Mucosa of stomach (tissue), 1 donor: Measurements from ENCODE around the gene TIAM2.
"Not testable (repeated sequence)": the region's sequence is repeated elsewhere in the genome, so short reads cannot be mapped to it uniquely, and the experiment has no call there.

Experiments used
- H3K27me3 ChIP-seq: one replicate; pipeline ENCODE4 v1.7.0; 2013; ENCODE audit warnings: mild to moderate bottlenecking, low read length; ENCODE audit not compliant: control insufficient read depth, insufficient read depth
- H3K36me3 ChIP-seq: one replicate; pipeline ENCODE4 v1.7.0; 2013; ENCODE audit warnings: low read length; ENCODE audit not compliant: control insufficient read depth, insufficient read depth
- H3K4me1 ChIP-seq: one replicate; pipeline ENCODE4 v1.7.0; 2013; ENCODE audit warnings: mild to moderate bottlenecking, low read length; ENCODE audit not compliant: control insufficient read depth, insufficient read depth
- H3K4me3 ChIP-seq: one replicate; pipeline ENCODE4 v1.7.0; 2013; ENCODE audit warnings: low read length
- H3K9ac ChIP-seq: one replicate; pipeline ENCODE4 v1.7.0; 2013; ENCODE audit warnings: mild to moderate bottlenecking, low read length, moderate library complexity
- H3K9me3 ChIP-seq: one replicate; pipeline ENCODE4 v1.7.0; 2013; ENCODE audit warnings: mild to moderate bottlenecking, low read length, moderate library complexity; ENCODE audit not compliant: control insufficient read depth
- donor health status: Pancreatic carcinoma.

The TIAM2 gene

GRCh38 chr6:155014137-155014536, 19.0 kb downstream of the TIAM2 start:
- Histone ChIP-seq H3K9ac (no peak overlapping the region), H3K4me3 (no peak overlapping the region), H3K36me3 (no peaks in the 10 kb centered on the region), H3K4me1 (peaks cover 16% of the 10 kb centered on the region), H3K9me3 (no peaks in the 10 kb centered on the region), H3K27me3 (no peaks in the 10 kb centered on the region)

GRCh38 chr6:155014670-155015300, 19.7 kb downstream of the TIAM2 start:
- Histone ChIP-seq H3K27me3 (no peaks in the 10 kb centered on the region), H3K4me1 (peaks cover 16% of the 10 kb centered on the region), H3K36me3 (no peaks in the 10 kb centered on the region), H3K9me3 (no peaks in the 10 kb centered on the region), H3K4me3 (no peak overlapping the region), H3K9ac (no peak overlapping the region)

GRCh38 chr6:155018415-155018814, 23.3 kb downstream of the TIAM2 start:
- H3K9ac ChIP-seq, H3K9me3 ChIP-seq, H3K4me3 ChIP-seq, H3K36me3 ChIP-seq, H3K27me3 ChIP-seq: not testable (repeated sequence)
- H3K4me1 ChIP-seq: peaks cover 12% of the 10 kb centered on the region

GRCh38 chr6:155021680-155022079, 26.6 kb downstream of the TIAM2 start:
- H3K9me3 ChIP-seq: no peaks in the 10 kb centered on the region
- no peak overlapping the region for H3K9ac ChIP-seq
- no peak overlapping the region for H3K4me3 ChIP-seq
- H3K36me3 ChIP-seq: no peaks in the 10 kb centered on the region
- H3K4me1 ChIP-seq: no peaks in the 10 kb centered on the region
- H3K27me3 ChIP-seq: no peaks in the 10 kb centered on the region

- no peak overlapping the region for H3K9ac ChIP-seq
- H3K9me3 ChIP-seq: no peaks in the 10 kb centered on the region
- H3K4me3 ChIP-seq: no peak overlapping the region
- no peaks in the 10 kb centered on the region for H3K36me3 ChIP-seq
- H3K4me1 ChIP-seq: no peaks in the 10 kb centered on the region
- H3K27me3 ChIP-seq: no peaks in the 10 kb centered on the region
These were observed 27.6 kb downstream of the TIAM2 start for GRCh38 chr6:155022721-155023120.

- Histone ChIP-seq H3K4me3 (no peak overlapping the region), H3K36me3 (no peaks in the 10 kb centered on the region), H3K9ac (no peak overlapping the region), H3K4me1 (no peaks in the 10 kb centered on the region), H3K9me3 (no peaks in the 10 kb centered on the region), H3K27me3 (no peaks in the 10 kb centered on the region)
These were observed 28.6 kb downstream of the TIAM2 start for GRCh38 chr6:155023717-155024116.

- H3K27me3 ChIP-seq: no peaks in the 10 kb centered on the region
- H3K9me3 ChIP-seq: no peaks in the 10 kb centered on the region
- H3K4me1 ChIP-seq: no peaks in the 10 kb centered on the region
- no peak overlapping the region for H3K4me3 ChIP-seq
- H3K36me3 ChIP-seq: no peaks in the 10 kb centered on the region
- no peak overlapping the region for H3K9ac ChIP-seq
These were observed 29.4 kb downstream of the TIAM2 start for GRCh38 chr6:155024391-155025027.

GRCh38 chr6:155026022-155026705, 31.0 kb downstream of the TIAM2 start:
- H3K36me3 ChIP-seq: no peaks in the 10 kb centered on the region
- no peaks in the 10 kb centered on the region for H3K4me1 ChIP-seq
- no peak overlapping the region for H3K9ac ChIP-seq
- no peak overlapping the region for H3K4me3 ChIP-seq
- no peaks in the 10 kb centered on the region for H3K9me3 ChIP-seq
- H3K27me3 ChIP-seq: no peaks in the 10 kb centered on the region

- no peak overlapping the region for H3K9ac ChIP-seq
- no peaks in the 10 kb centered on the region for H3K9me3 ChIP-seq
- no peaks in the 10 kb centered on the region for H3K27me3 ChIP-seq
- H3K4me3 ChIP-seq: no peak overlapping the region
- H3K36me3 ChIP-seq: no peaks in the 10 kb centered on the region
- H3K4me1 ChIP-seq: no peaks in the 10 kb centered on the region
These were observed 31.6 kb downstream of the TIAM2 start for GRCh38 chr6:155026706-155027045.

GRCh38 chr6:155030148-155030720, 35.1 kb downstream of the TIAM2 start:
- Histone ChIP-seq H3K4me1 (no peaks in the 10 kb centered on the region), H3K4me3 (no peak overlapping the region), H3K36me3 (no peaks in the 10 kb centered on the region), H3K9me3 (no peaks in the 10 kb centered on the region), H3K27me3 (no peaks in the 10 kb centered on the region), H3K9ac (no peak overlapping the region)

GRCh38 chr6:155031091-155031490, 36.0 kb downstream of the TIAM2 start:
- Histone ChIP-seq H3K36me3 (no peaks in the 10 kb centered on the region), H3K9ac (no peak overlapping the region), H3K9me3 (no peaks in the 10 kb centered on the region), H3K27me3 (no peaks in the 10 kb centered on the region), H3K4me3 (no peak overlapping the region), H3K4me1 (no peaks in the 10 kb centered on the region)

- Histone ChIP-seq H3K4me3 (no peak overlapping the region), H3K36me3 (no peaks in the 10 kb centered on the region), H3K27me3 (no peaks in the 10 kb centered on the region), H3K9me3 (no peaks in the 10 kb centered on the region), H3K9ac (no peak overlapping the region), H3K4me1 (no peaks in the 10 kb centered on the region)
These were observed 38.1 kb downstream of the TIAM2 start for GRCh38 chr6:155033021-155033791.
